Neutrophil (primary cell): ENCODE results near the gene BACH2.

ENCODE experiments used
- H3K27ac ChIP-seq: fragments of 200-600 bp; sonication (generic); 2 replicates; pipeline ENCODE4 v1.5.1; 2016; ENCODE audit warnings: mild to moderate bottlenecking, moderate library complexity
- H3K27me3 ChIP-seq: fragments of 200-600 bp; sonication (generic); 2 replicates; pipeline ENCODE4 v1.6.0; 2016; ENCODE audit warnings: mild to moderate bottlenecking
- H3K36me3 ChIP-seq: fragments of 200-600 bp; sonication (generic); 2 replicates; pipeline ENCODE4 v1.5.1; 2017
- H3K4me1 ChIP-seq, 2 experiments: fragments of 200-600 bp in 1 of 2; sonication (generic) in 1 of 2; 1 replicate in 1 of 2; 2 replicates in 1 of 2; pipeline versions ENCODE4 v1.5.1 to v1.6.1; 2013 to 2016; ENCODE audit warnings: low read depth in 1 of 2, low read length in 1 of 2, mild to moderate bottlenecking in 1 of 2, moderate library complexity in 1 of 2; ENCODE audit not compliant: control insufficient read depth in 1 of 2, insufficient read depth in 1 of 2
- H3K4me3 ChIP-seq, 2 experiments: fragments of 200-600 bp in 1 of 2; sonication (generic) in 1 of 2; 1 replicate in 1 of 2; 2 replicates in 1 of 2; pipeline ENCODE4 v1.5.1; 2013 to 2016; ENCODE audit warnings: low read depth in 1 of 2, low read length in 1 of 2, mild to moderate bottlenecking in 1 of 2, moderate library complexity in 1 of 2
- H3K9me3 ChIP-seq: fragments of 200-600 bp; sonication (generic); 2 replicates; pipeline ENCODE4 v1.5.1; 2016
- CTCF ChIP-seq: fragments of 200-600 bp; sonication (generic); IDR thresholded peaks from 2 replicates; pipeline ENCODE4 v1.5.1; 2016; ENCODE audit warnings: antibody characterized with exemption

BACH2 gene

DNA sequence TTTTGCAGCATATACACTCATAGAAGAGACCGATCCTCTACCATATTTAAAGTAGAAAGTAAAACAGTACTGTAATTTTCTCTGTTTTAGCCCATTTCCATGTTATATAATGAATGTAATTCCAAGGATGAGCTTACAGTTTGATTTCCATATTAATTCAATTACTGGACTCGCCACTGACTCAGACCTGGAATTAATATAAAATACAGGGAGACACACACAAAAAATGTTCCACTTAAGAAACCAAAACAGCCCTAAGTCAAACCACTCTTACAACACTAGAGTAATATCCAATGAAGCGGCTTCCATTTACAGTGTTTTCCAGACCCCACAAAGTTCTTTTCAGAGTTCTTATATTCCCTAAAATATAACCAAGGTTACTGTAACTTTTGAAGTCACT lies 110.6 kb downstream of the BACH2 start:
- H3K36me3 ChIP-seq, result no peaks in the 10 kb centered on the region
- TF ChIP-seq CTCF, result no peak
- no peaks in the 10 kb centered on the region for H3K9me3 ChIP-seq
- no peak overlapping the region for H3K4me3 ChIP-seq
- peaks cover 44% of the 10 kb centered on the region for H3K27me3 ChIP-seq
- peaks cover 0 to 10% of the 10 kb centered on the region in 2 experiments for H3K4me1 ChIP-seq
- H3K27ac ChIP-seq, result no peak overlapping the region

DNA sequence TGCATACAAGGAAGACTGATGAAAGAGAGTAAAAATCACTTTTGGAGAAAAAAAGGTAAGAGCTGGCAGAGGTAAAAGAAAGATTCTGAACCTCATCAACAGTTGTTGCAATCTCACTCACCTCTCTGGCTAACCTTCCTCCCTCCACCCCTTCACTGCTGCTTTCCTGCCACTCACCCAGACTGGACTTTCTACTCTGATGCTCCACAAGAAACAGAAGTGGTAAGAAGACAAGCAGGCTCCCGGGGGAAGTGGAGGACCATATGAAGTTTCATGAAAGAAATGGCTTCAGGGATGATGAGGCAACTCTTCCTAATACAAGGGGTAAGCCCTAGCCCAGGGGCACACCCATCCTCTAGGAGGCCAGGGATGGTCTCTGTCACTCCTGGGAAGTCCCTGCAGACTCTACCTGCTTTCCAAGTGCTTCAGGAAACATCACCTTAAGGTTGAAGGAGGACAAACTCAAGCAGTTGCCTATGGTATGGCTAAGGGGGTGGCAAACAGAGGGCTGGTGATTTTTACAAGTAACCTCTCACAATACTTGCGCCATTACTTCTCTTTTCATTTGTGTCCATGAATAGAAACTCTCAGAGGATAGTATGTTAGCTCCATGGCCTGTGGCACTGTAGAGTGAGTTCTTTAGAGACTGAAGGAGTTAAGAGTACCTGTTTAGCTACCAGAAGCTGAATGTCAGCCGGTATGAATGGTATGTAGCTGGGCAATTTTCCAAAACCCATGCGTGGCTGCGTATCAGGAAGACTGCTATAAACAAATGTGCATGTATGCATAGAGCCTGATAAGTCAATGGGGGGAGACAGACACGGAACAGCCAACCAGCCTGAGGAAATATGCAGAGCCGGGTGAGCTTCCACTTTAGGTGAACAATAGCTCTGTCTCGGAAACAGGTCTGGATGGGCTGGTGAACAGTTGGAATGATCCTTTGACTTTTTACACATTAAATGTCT lies 112.0 kb downstream of the BACH2 start:
- Histone ChIP-seq H3K27ac (no peak overlapping the region), H3K9me3 (no peaks in the 10 kb centered on the region), H3K4me3 (no peak overlapping the region), H3K4me1 (peaks cover 0 to 10% of the 10 kb centered on the region in 2 experiments), H3K36me3 (no peaks in the 10 kb centered on the region), H3K27me3 (peaks cover 44% of the 10 kb centered on the region)
- no peak for TF ChIP-seq CTCF

DNA sequence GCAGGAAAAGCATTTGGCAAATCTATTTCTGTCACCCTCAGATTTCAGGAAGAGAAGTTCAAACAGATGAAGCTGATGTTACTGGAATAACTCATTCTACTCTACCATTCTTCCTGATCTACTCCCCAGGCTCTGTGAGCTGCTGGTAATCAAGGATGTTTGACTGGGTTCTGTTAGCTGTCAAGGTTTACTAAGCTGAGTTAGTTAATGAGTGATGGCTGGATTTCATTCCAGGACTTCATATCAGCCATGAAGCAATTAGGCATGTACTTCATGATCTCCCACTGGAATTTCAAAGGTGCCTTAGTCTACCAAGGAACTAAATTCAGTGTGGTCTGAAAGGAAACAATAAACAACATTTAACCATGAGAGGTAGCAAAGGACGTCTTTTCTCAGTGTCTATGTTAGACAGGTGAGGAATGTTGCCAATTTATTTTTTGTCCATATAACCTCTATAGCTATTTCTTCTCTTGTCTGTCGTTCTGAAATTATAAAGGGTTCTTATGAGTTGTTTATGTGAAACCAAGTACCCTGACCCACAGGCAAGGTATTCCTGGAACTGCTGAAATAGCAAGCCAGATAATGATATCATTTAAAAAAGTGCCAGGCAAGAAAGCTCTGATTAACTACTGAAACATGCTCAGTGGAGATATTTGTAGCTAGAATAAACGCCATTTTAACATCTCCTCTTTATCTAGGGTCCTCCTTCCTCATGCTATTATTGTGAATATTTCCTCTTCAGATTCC lies 112.9 kb downstream of the BACH2 start:
- Histone ChIP-seq H3K9me3 (no peaks in the 10 kb centered on the region), H3K27ac (no peak overlapping the region), H3K27me3 (peaks cover 44% of the 10 kb centered on the region), H3K4me3 (no peak overlapping the region), H3K4me1 (peaks cover 0 to 10% of the 10 kb centered on the region in 2 experiments), H3K36me3 (no peaks in the 10 kb centered on the region)
- TF ChIP-seq CTCF, result no peak

DNA sequence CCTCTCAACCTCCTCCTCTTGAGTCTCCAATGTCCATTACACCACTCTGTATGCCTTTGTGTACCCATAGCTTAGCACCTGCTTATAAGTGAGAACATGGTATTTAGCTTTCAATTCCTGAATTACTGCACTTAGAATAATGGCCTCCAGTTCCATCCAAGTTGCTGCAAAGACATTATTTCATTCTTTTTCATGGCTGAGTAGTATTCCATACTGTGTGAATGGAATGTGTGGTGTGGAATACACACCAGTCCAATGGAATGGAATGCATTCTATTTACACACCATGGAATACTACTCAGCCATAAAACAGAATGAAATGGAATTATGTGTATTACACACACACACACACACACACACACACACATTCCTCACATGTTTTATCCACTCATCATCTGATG lies 116.1 kb downstream of the BACH2 start:
- TF ChIP-seq CTCF, result no peak
- Histone ChIP-seq H3K27me3 (peaks cover 34% of the 10 kb centered on the region), H3K27ac (no peak overlapping the region), H3K4me1 (peaks cover 0 to 4% of the 10 kb centered on the region in 2 experiments), H3K9me3 (no peaks in the 10 kb centered on the region), H3K4me3 (no peak overlapping the region), H3K36me3 (no peaks in the 10 kb centered on the region)

GRCh38 chr6:90179190-90180169 lies 117.2 kb downstream of the BACH2 start:
- no peak for TF ChIP-seq CTCF
- Histone ChIP-seq H3K36me3 (no peaks in the 10 kb centered on the region), H3K4me1 (no peaks in the 10 kb centered on the region), H3K4me3 (no peak overlapping the region), H3K27me3 (peaks cover 27% of the 10 kb centered on the region), H3K27ac (no peak overlapping the region), H3K9me3 (no peaks in the 10 kb centered on the region)
